T47D (cell line): ENCODE measurements around the gene FBXW9.
"Not testable (repeated sequence)": the region's sequence is repeated elsewhere in the genome, so short reads cannot be mapped to it uniquely, and the experiment has no call there.

Experiments
- DNase-seq, 2 experiments: peaks; one replicate each; pipeline versions ENCODE4 v3.0.0 to v3.0.0-alpha.2; 2011 to 2012; ENCODE audit warnings: low read depth in 1 of 2, low spot score in 1 of 2
- JUND ChIP-seq: IDR thresholded peaks from 2 replicates; pipeline ENCODE4 v1.6.1; 2012; ENCODE audit warnings: low read depth
- in situ Hi-C: cut with HindIII; loops from 2 replicates; pipeline ENCODE4 v1.10.0; 2016; ENCODE audit warnings: low sequenced_read_pairs, low pct_unique_long_range_greater_than_20kb

Gene FBXW9

GRCh38 chr19:12696366-12697335 is at the start of gene FBXW9:
FBXW9 (minus strand) TSS chr19:12696631; CDS start chr19:12696581, 50 bp downstream.
- TF ChIP-seq JUND = no peak
- in situ Hi-C loops = no loop called here
- DNase-seq = peak; percentile 82 to 92

GRCh38 chr19:12745166-12745897 is 48.9 kb upstream of the FBXW9 start:
- TF ChIP-seq JUND = no peak
- in situ Hi-C loops = no loop called here
- DNase-seq = no peak

- DNase-seq = no peak
- in situ Hi-C loops = no loop called here
- no peak for TF ChIP-seq JUND
Observed at GRCh38 chr19:12737835-12738351, 41.5 kb upstream of the FBXW9 start.

GRCh38 chr19:12736995-12737834 is 40.8 kb upstream of the FBXW9 start, which contains the start of gene GET3:
GET3 (plus strand) TSS chr19:12737497; CDS start chr19:12737506, 9 bp downstream.
- in situ Hi-C loops = no loop called here
- TF ChIP-seq JUND = no peak

GRCh38 chr19:12733369-12734214 is 37.2 kb upstream of the FBXW9 start:
- TF ChIP-seq JUND = no peak
- DNase-seq = peak in 1 of 2 experiments; percentile 27
- in situ Hi-C loops = no loop called here

More at GRCh38 chr19:12736995-12737834, 40.8 kb upstream of the FBXW9 start, which contains the start of gene GET3:
- DNase-seq = peak; percentile 95 to 100

- no peak for TF ChIP-seq JUND
- in situ Hi-C loops = no loop called here
- no peak for DNase-seq
Observed at GRCh38 chr19:12731337-12731736, 34.9 kb upstream of the FBXW9 start.

GRCh38 chr19:12730064-12730463 is 33.6 kb upstream of the FBXW9 start:
- DNase-seq = no peak
- no peak for TF ChIP-seq JUND

GRCh38 chr19:12727745-12728433 is 31.5 kb upstream of the FBXW9 start:
- no peak for DNase-seq
- no peak for TF ChIP-seq JUND
- in situ Hi-C loops = no loop called here

More at GRCh38 chr19:12730064-12730463, 33.6 kb upstream of the FBXW9 start:
- in situ Hi-C loops = no loop called here

- no peak for TF ChIP-seq JUND
- DNase-seq = no peak
- in situ Hi-C loops = no loop called here
Observed at GRCh38 chr19:12726988-12727316, 30.5 kb upstream of the FBXW9 start.

- DNase-seq, in situ Hi-C loops: not testable (repeated sequence)
Observed at GRCh38 chr19:12725612-12726011, 29.2 kb upstream of the FBXW9 start.
